ENCODE data around the gene ASB13. TPM values are rescaled to one million over a fixed set of nuclear protein-coding genes. Genes with fewer than 3 reads are reported as not detected.

ASB13 gene
- total and polyA plus RNA-seq, 10 of the 15 experiments (the other 5 are each of a cell fraction or from before 2014, with no cell fraction given) = 0.02 to 0.59 (median 0.10) TPM; not detected in 2

- no peak for TF ChIP-seq NR2F1 (conservative IDR thresholded peaks at IDR 0.05)
- no peak for TF ChIP-seq HSF1 (IDR thresholded peaks at IDR 0.05; ENCODE audit: low read depth, low read length)
- TF ChIP-seq JUND (IDR thresholded peaks at IDR 0.05; ENCODE audit: low read depth, low read length) = no peak
- TF ChIP-seq NFXL1 (IDR thresholded peaks at IDR 0.05; ENCODE audit: borderline replicate concordance) = no peak
- no peak for TF ChIP-seq STAT3 (IDR thresholded peaks at IDR 0.05; ENCODE audit: low read depth, low read length)
- TF ChIP-seq NR2C1 (IDR thresholded peaks at IDR 0.05) = no peak
- TF ChIP-seq ZBED1 (IDR thresholded peaks at IDR 0.05; ENCODE audit: borderline replicate concordance) = no peak
- no peak for TF ChIP-seq E2F4 (IDR thresholded peaks at IDR 0.05; ENCODE audit: low read depth, low read length)
- no peak for TF ChIP-seq RFX5 (IDR thresholded peaks at IDR 0.05; ENCODE audit: low read depth, low read length)
- no peak for TF ChIP-seq CREB1 (IDR thresholded peaks at IDR 0.05; ENCODE audit: low read depth)
- no peak for TF ChIP-seq ELK1 (IDR thresholded peaks at IDR 0.05; ENCODE audit: low read depth, low read length)
- 53% methylated on average over 8 of the region's 8 CpGs for WGBS (ENCODE audit: insufficient coverage, insufficient replicate concordance, low lambda C conversion rate, missing lambda C conversion rate)
- Histone ChIP-seq H3K79me2 (ENCODE audit: control insufficient read depth, insufficient read depth, low read length) (no peaks in the 10 kb centered on the region), H3K9ac (ENCODE audit: control insufficient read depth, insufficient read depth, low read length) (no peak overlapping the region), H3K9me3 (replicated peaks; ENCODE audit: control insufficient read depth, insufficient read depth, low read length) (no peaks in the 10 kb centered on the region; the same call in 2 of the 3 replicates), H3K4me2 (ENCODE audit: control insufficient read depth, insufficient read depth) (no peak overlapping the region), H3K4me1 (ENCODE audit: control insufficient read depth, insufficient read depth, low read length) (no peaks in the 10 kb centered on the region), H3K36me3 (ENCODE audit: control insufficient read depth in 2 of 2, insufficient read depth in 2 of 2, low read length in 1 of 2) (no peaks in the 10 kb centered on the region), H3K27me3 (replicated peaks in 1 of 2; ENCODE audit: control insufficient read depth in 2 of 2, insufficient read depth in 2 of 2, low read length in 1 of 2) (peaks cover 2 to 4% of the 10 kb centered on the region in 2 experiments), H2AFZ (ENCODE audit: control insufficient read depth, low read depth, low read length) (no peak overlapping the region), H4K20me1 (ENCODE audit: control insufficient read depth, insufficient read depth) (no peaks in the 10 kb centered on the region), H3K4me3 (no peak overlapping the region), H3K27ac (ENCODE audit: control insufficient read depth, insufficient read depth) (no peak overlapping the region)
- FAIRE-seq (no peak), DNase-seq (ENCODE audit: low read depth, low spot score) (no peak), ATAC-seq (no peak)
- intact Hi-C loops (cut with micrococcal nuclease; ENCODE audit: unreplicated experiment) = loop anchor here (5.0 kb wide), 1 partner anchor 164 kb away; no protein-coding TSS in a partner anchor
- BruUV-seq (replicated peaks) = no TSS peak
- CTCF ChIA-PET = interaction anchor here (0.7 to 1.2 kb wide), 2 partner anchors 164 to 168 kb away, joined by 3 to 5 read pairs; no protein-coding TSS in a partner anchor
- POLR2A ChIA-PET = no interaction called here
- in situ Hi-C loops (cut with MboI) = no loop called here
- RAD21 ChIA-PET (ENCODE audit: unreplicated experiment) = no interaction called here
- SMC1A ChIA-PET (ENCODE audit: uncharacterized antibody, unreplicated experiment) = no interaction called here
Observed at GRCh38 chr10:5606321-5606720, 60.1 kb downstream of the ASB13 start.
